H1 (cell line): Measurements from ENCODE around the gene PDLIM3. TPM values are rescaled to one million over a fixed set of nuclear protein-coding genes. Genes with fewer than 3 reads are reported as not detected.
"Not testable (repeated sequence)": the region's sequence is repeated elsewhere in the genome, so short reads cannot be mapped to it uniquely, and the experiment has no call there.

Experiments used
- CTCF ChIA-PET: fragments of 300-600 bp; sonication (Branson Sonifier 250); formaldehyde crosslinking; loops from one replicate; lab custom pipeline; 2021; ENCODE audit not compliant: partially characterized antibody; lab: Charles Lee
- POLR2A ChIA-PET: fragments of 300-600 bp; sonication (Branson Sonifier 250); formaldehyde crosslinking; loops from one replicate; lab custom pipeline; 2021; ENCODE audit warnings: inconsistent platforms; ENCODE audit not compliant: partially characterized antibody; lab: Charles Lee
- DNase-seq, 2 experiments: peaks; one replicate each; pipeline versions ENCODE4 v3.0.0 to v3.0.0-alpha.2; 2010 to 2022; ENCODE audit warnings: low spot score in 2 of 2, low read depth in 1 of 2, mixed read lengths in 1 of 2
- FAIRE-seq: peaks from 2 replicates; lab custom pipeline; 2011; peaks lifted over from hg19 to GRCh38; lab: Jason Lieb, UNC
- H2AFZ ChIP-seq: 2 replicates; pipeline ENCODE4 v1.8.1; 2012; ENCODE audit warnings: low read length, inconsistent platforms
- H2AK5ac ChIP-seq: 2 replicates; pipeline ENCODE4 v1.6.1; 2013; ENCODE audit warnings: low read depth, low read length
- H2BK120ac ChIP-seq: replicated peaks from 2 replicates; pipeline ENCODE3; 2013; ENCODE audit warnings: low read depth, low read length, inconsistent platforms
- H2BK12ac ChIP-seq: 2 replicates; pipeline ENCODE4 v1.6.1; 2013; ENCODE audit warnings: low read depth, low read length
- H2BK15ac ChIP-seq: 2 replicates; pipeline ENCODE4 v1.6.1; 2013; ENCODE audit warnings: low read length
- H2BK20ac ChIP-seq: 2 replicates; pipeline ENCODE4 v1.6.1; 2013; ENCODE audit warnings: low read length
- H2BK5ac ChIP-seq: 2 replicates; pipeline ENCODE4 v1.6.1; 2013; ENCODE audit warnings: low read depth, low read length
- H3K14ac ChIP-seq: 2 replicates; pipeline ENCODE4 v1.6.1; 2013; ENCODE audit warnings: inconsistent platforms; ENCODE audit not compliant: insufficient read length
- H3K18ac ChIP-seq: 2 replicates; pipeline ENCODE4 v1.6.1; 2013; ENCODE audit warnings: low read length; ENCODE audit errors: extremely low read depth
- H3K23ac ChIP-seq: 2 replicates; pipeline ENCODE4 v1.6.1; 2013; ENCODE audit warnings: inconsistent platforms; ENCODE audit not compliant: insufficient read length
- H3K23me2 ChIP-seq: 2 replicates; pipeline ENCODE4 v1.6.1; 2013; ENCODE audit warnings: low read depth, low read length
- H3K27ac ChIP-seq: 2 replicates; pipeline ENCODE4 v1.6.1; 2011; ENCODE audit warnings: low read depth, low read length, inconsistent platforms
- H3K27me3 ChIP-seq, 4 experiments: replicated peaks in 1 of 4; 1 replicate in 1 of 4; 2 replicates in 3 of 4; pipeline versions ENCODE4 v1.6.1 to v1.8.1; 2011 to 2013; ENCODE audit warnings: low read length in 3 of 4, mild to moderate bottlenecking in 3 of 4, inconsistent platforms in 2 of 4, mixed read lengths in 2 of 4, moderate library complexity in 1 of 4; ENCODE audit not compliant: control insufficient read depth in 3 of 4, insufficient read depth in 3 of 4; ENCODE audit errors: extremely low read depth in 1 of 4
- H3K36me3 ChIP-seq, 4 experiments: 2 replicates each; pipeline versions ENCODE4 v1.6.1 to v1.8.1; 2011 to 2013; ENCODE audit warnings: mild to moderate bottlenecking in 4 of 4, low read length in 3 of 4, moderate library complexity in 2 of 4, control low read depth in 1 of 4, inconsistent platforms in 1 of 4; ENCODE audit not compliant: insufficient read depth in 4 of 4, control insufficient read depth in 2 of 4
- H3K4ac ChIP-seq: replicated peaks from 2 replicates; pipeline ENCODE3; 2013; ENCODE audit warnings: low read length, low read depth, mixed read lengths, inconsistent platforms; ENCODE audit not compliant: insufficient read length
- H3K4me1 ChIP-seq, 4 experiments: replicated peaks in 1 of 4; 1 replicate in 1 of 4; 2 replicates in 3 of 4; pipeline versions ENCODE4 v1.6.1 to v1.8.1; 2011 to 2013; ENCODE audit warnings: low read length in 3 of 4, inconsistent platforms in 2 of 4, mixed read lengths in 1 of 4; ENCODE audit not compliant: insufficient read depth in 4 of 4, control insufficient read depth in 3 of 4
- H3K4me2 ChIP-seq, 2 experiments: 2 replicates each; pipeline versions ENCODE4 v1.6.1 to v1.8.1; 2011 to 2013; ENCODE audit warnings: low read depth in 2 of 2, low read length in 2 of 2, control low read depth in 1 of 2, inconsistent platforms in 1 of 2, mild to moderate bottlenecking in 1 of 2; ENCODE audit not compliant: insufficient read depth in 1 of 2
- H3K4me3 ChIP-seq, 4 experiments: fragments of 200-600, 300-600 bp in 1 of 4; sonication (generic), shearing (Covaris generic), sonication (Bioruptor Twin) in 1 of 4; 2 replicates each; pipeline versions ENCODE4 v1.5.1 to v1.8.1; 2011 to 2016; ENCODE audit warnings: low read length in 4 of 4, low read depth in 3 of 4, control low read depth in 2 of 4, inconsistent platforms in 2 of 4, mild to moderate bottlenecking in 2 of 4, mixed read lengths in 1 of 4, moderate library complexity in 1 of 4; ENCODE audit not compliant: insufficient read depth in 2 of 4; ENCODE audit errors: extremely low read depth in 1 of 4
- H3K56ac ChIP-seq: replicated peaks from 2 replicates; pipeline ENCODE3; 2013; ENCODE audit warnings: low read depth, mild to moderate bottlenecking, mixed read lengths, low read length, inconsistent platforms; ENCODE audit not compliant: insufficient read length
- H3K79me1 ChIP-seq: 2 replicates; pipeline ENCODE4 v1.6.1; 2013; ENCODE audit warnings: low read depth, low read length, control low read depth
- H3K79me2 ChIP-seq, 2 experiments: 2 replicates each; pipeline versions ENCODE4 v1.6.1 to v1.8.1; 2012 to 2013; ENCODE audit warnings: low read length in 2 of 2, mild to moderate bottlenecking in 2 of 2, inconsistent platforms in 1 of 2; ENCODE audit not compliant: insufficient read depth in 2 of 2, control insufficient read depth in 1 of 2
- H3K9ac ChIP-seq, 4 experiments: replicated peaks in 1 of 4; 1 replicate in 1 of 4; 2 replicates in 3 of 4; pipeline versions ENCODE4 v1.6.1 to v1.8.1; 2011 to 2013; ENCODE audit warnings: low read depth in 3 of 4, low read length in 3 of 4, control low read depth in 2 of 4, mild to moderate bottlenecking in 2 of 4, moderate library complexity in 2 of 4, inconsistent platforms in 1 of 4; ENCODE audit errors: extremely low read depth in 1 of 4
- H3K9me3 ChIP-seq, 2 experiments: 2 replicates each; pipeline versions ENCODE4 v1.6.1 to v1.8.1; 2012 to 2013; ENCODE audit warnings: mild to moderate bottlenecking in 2 of 2, moderate library complexity in 2 of 2, control low read depth in 1 of 2, inconsistent platforms in 1 of 2, low read depth in 1 of 2, low read length in 1 of 2, mixed read lengths in 1 of 2; ENCODE audit not compliant: insufficient read depth in 2 of 2
- H4K20me1 ChIP-seq, 2 experiments: replicated peaks in 1 of 2; 2 replicates each; pipeline versions ENCODE3 to v1.8.1; 2011 to 2013; ENCODE audit warnings: inconsistent platforms in 2 of 2, low read length in 2 of 2, mild to moderate bottlenecking in 1 of 2; ENCODE audit not compliant: insufficient read depth in 2 of 2, control insufficient read depth in 1 of 2
- H4K5ac ChIP-seq: 2 replicates; pipeline ENCODE4 v1.6.1; 2013; ENCODE audit warnings: low read length, low read depth, mixed read lengths, inconsistent platforms; ENCODE audit not compliant: insufficient read length
- H4K8ac ChIP-seq: 2 replicates; pipeline ENCODE4 v1.8.0; 2013; ENCODE audit warnings: mild to moderate bottlenecking, moderate library complexity, low read length, inconsistent platforms; ENCODE audit not compliant: insufficient read depth; ENCODE audit errors: extremely low read depth
- H4K91ac ChIP-seq: replicated peaks from 2 replicates; pipeline ENCODE3; 2013; ENCODE audit warnings: low read length, mixed read lengths, inconsistent platforms; ENCODE audit not compliant: insufficient read length
- WGBS, 2 experiments: shearing (Covaris generic) in 1 of 2; methylation state at CpG; one replicate each; pipeline versions ENCODE4 v1.1.6 to v1.1.7; 2013 to 2015; ENCODE audit warnings: low lambda C conversion rate in 2 of 2, mixed read lengths in 2 of 2, inconsistent platforms in 1 of 2, low coverage in 1 of 2, missing lambda C conversion rate in 1 of 2; ENCODE audit not compliant: insufficient replicate concordance in 2 of 2, insufficient coverage in 1 of 2, insufficient read length in 1 of 2; ENCODE audit errors: extremely low coverage in 1 of 2, missing lambda C conversion rate in 1 of 2; 5-methylcytosine and 5-hydroxymethylcytosine counted together
- polyA plus RNA-seq, 7 experiments: library from polyadenylated mRNA; depleted of rRNA in 3 of 7; stranded (reverse) in 5 of 7; unstranded in 2 of 7; fragments of >200 nt in 5 of 7; fragments of 200-250 nt in 2 of 7; gene quantifications; 1 replicate in 5 of 7; 2 replicates in 1 of 7; 4 replicates in 1 of 7; pipeline versions ENCODE4 v1.2.1 to v1.2.3, GENCODE V29; 2011 to 2013; ENCODE audit warnings: missing spikeins in 2 of 7, mixed read lengths in 2 of 7
- total RNA-seq: library from RNA; stranded (reverse); fragmentation: NEBNext Ultra II Directional; extraction: Animal tissue kit (Norgen Biotek cat#: 25700); gene quantifications from 2 replicates; pipeline ENCODE4 v1.2.1, GENCODE V29; 2021

PDLIM3 gene
- total and polyA plus RNA-seq, 2 of the 8 experiments (the other 6 are each of a cell fraction or from before 2014, with no cell fraction given), result 7.6 to 8.1 TPM

- H3K9me3 ChIP-seq, H2AFZ ChIP-seq, H3K23me2 ChIP-seq, H2BK5ac ChIP-seq, H3K56ac ChIP-seq, H3K14ac ChIP-seq, H4K8ac ChIP-seq, H2BK120ac ChIP-seq, FAIRE-seq, H3K79me1 ChIP-seq, H4K5ac ChIP-seq, H3K4me3 ChIP-seq, H2BK20ac ChIP-seq, H3K36me3 ChIP-seq, DNase-seq, H2BK15ac ChIP-seq, H4K20me1 ChIP-seq, H3K18ac ChIP-seq, H3K4me2 ChIP-seq, H3K23ac ChIP-seq, CTCF ChIA-PET, H3K79me2 ChIP-seq, H3K27ac ChIP-seq, H2BK12ac ChIP-seq, H4K91ac ChIP-seq, H2AK5ac ChIP-seq, H3K9ac ChIP-seq, H3K4me1 ChIP-seq, H3K4ac ChIP-seq: not testable (repeated sequence)
- POLR2A ChIA-PET, result interaction anchor here (0.6 kb wide), 1 partner anchor 486 kb away, joined by 3 read pairs; no protein-coding TSS in a partner anchor
- peaks cover 3 to 14% (median 7%) of the 10 kb centered on the region in 4 experiments; a peak in 6 of 7 replicates for H3K27me3 ChIP-seq
- WGBS, 2 experiments, result 88% methylated on average over 9 of the region's 11 CpGs; no CpG with 5 or more reads in 1 of the 2 experiments
Observed at GRCh38 chr4:185531654-185532053, 3.7 kb downstream of the PDLIM3 start.
